SU-DHL-6 (cell line): ENCODE results near the gene YAF2.

Source experiments
- CTCF ChIP-seq: fragments of 200-600 bp; sonication (generic); IDR thresholded peaks from one replicate; pipeline ENCODE4 v1.5.1; 2017; ENCODE audit warnings: antibody characterized with exemption, mild to moderate bottlenecking, low read length, moderate library complexity; ENCODE audit not compliant: insufficient read depth, poor library complexity, severe bottlenecking
- EZH2phosphoT487 ChIP-seq: fragments of 200-600 bp; sonication (generic), shearing (Covaris generic); conservative IDR thresholded peaks from 2 replicates; pipeline ENCODE4 v1.6.1; 2018; ENCODE audit warnings: mild to moderate bottlenecking, antibody characterized with exemption, low read length, moderate library complexity, mixed read lengths

GRCh38 chr12:42180990-42181596, 57.0 kb downstream of the YAF2 start:
- TF ChIP-seq CTCF, result no peak
- TF ChIP-seq EZH2phosphoT487, result no peak
